HepG2 (cell line): ENCODE results near the gene UGT1A4. TPM values are rescaled to one million over a fixed set of nuclear protein-coding genes. Genes with fewer than 3 reads are reported as not detected.

Source experiments
- ARNT2 ChIP-seq: sonication (generic); formaldehyde crosslinking; IDR thresholded peaks from 2 replicates; pipeline ENCODE4 v1.8.0; 2022; ENCODE audit warnings: mild to moderate bottlenecking, low read depth, missing genetic modification reagents, moderate library complexity
- CREB1 ChIP-seq, 2 experiments: fragments of 450-650 bp in 1 of 2; IDR thresholded peaks; 2 replicates each; pipeline ENCODE4 v1.6.1; 2016 to 2017; ENCODE audit warnings: control low read depth in 1 of 2, mild to moderate bottlenecking in 1 of 2, missing compliant biosample characterization in 1 of 2, missing genetic modification characterization in 1 of 2
- GABPB1 ChIP-seq: IDR thresholded peaks from 2 replicates; pipeline ENCODE4 v1.6.1; 2016; ENCODE audit warnings: mild to moderate bottlenecking, missing genetic modification reagents, moderate library complexity, missing compliant biosample characterization
- ISX ChIP-seq: sonication (generic); formaldehyde crosslinking; conservative IDR thresholded peaks from 2 replicates; pipeline ENCODE4 v1.5.0; 2020; ENCODE audit warnings: missing genetic modification reagents
- MTA1 ChIP-seq: sonication (generic); formaldehyde crosslinking; IDR thresholded peaks from 2 replicates; pipeline ENCODE4 v1.4.0; 2020; ENCODE audit warnings: missing genetic modification reagents, mild to moderate bottlenecking, borderline replicate concordance
- NCOA1 ChIP-seq: sonication (generic); formaldehyde crosslinking; IDR thresholded peaks from 2 replicates; pipeline ENCODE4 v1.9.0; 2021; ENCODE audit warnings: missing genetic modification reagents
- PCBP2 ChIP-seq: fragments of 200-400 bp; formaldehyde crosslinking; optimal IDR thresholded peaks from 2 replicates; pipeline ENCODE3; 2018; ENCODE audit warnings: low read length, low read depth; ENCODE audit not compliant: poor library complexity, severe bottlenecking
- PITX1 ChIP-seq: sonication (generic); formaldehyde crosslinking; IDR thresholded peaks from 2 replicates; pipeline ENCODE4 v1.5.1; 2020; ENCODE audit warnings: mild to moderate bottlenecking, missing genetic modification reagents
- PTBP1 ChIP-seq: fragments of 200-400 bp; formaldehyde crosslinking; IDR thresholded peaks from 2 replicates; pipeline ENCODE4 v1.6.1; 2018; ENCODE audit warnings: low read length, low read depth; ENCODE audit not compliant: poor library complexity, severe bottlenecking
- SETDB1 ChIP-seq: sonication (generic); formaldehyde crosslinking; IDR thresholded peaks from 2 replicates; pipeline ENCODE4 v1.5.1; 2020; ENCODE audit warnings: missing genetic modification reagents, mild to moderate bottlenecking, borderline replicate concordance
- SP5 ChIP-seq: IDR thresholded peaks from 2 replicates; pipeline ENCODE4 v1.6.1; 2016; ENCODE audit warnings: low read depth, borderline replicate concordance
- ZNF121 ChIP-seq: sonication (generic); formaldehyde crosslinking; IDR thresholded peaks from 2 replicates; pipeline ENCODE4 v1.5.0; 2020; ENCODE audit warnings: mild to moderate bottlenecking, missing genetic modification reagents
- ZNF235 ChIP-seq: sonication (generic); formaldehyde crosslinking; IDR thresholded peaks from 2 replicates; pipeline ENCODE4 v1.8.1; 2023; ENCODE audit warnings: mild to moderate bottlenecking, missing genetic modification reagents, borderline replicate concordance
- ZNF615 ChIP-seq: sonication (generic); formaldehyde crosslinking; IDR thresholded peaks from 2 replicates; pipeline ENCODE4 v1.5.0; 2020; ENCODE audit warnings: mild to moderate bottlenecking, missing genetic modification reagents, borderline replicate concordance
- polyA plus RNA-seq, 8 experiments: library from polyadenylated mRNA; depleted of rRNA in 3 of 8; stranded (reverse) in 7 of 8; unstranded in 1 of 8; fragments of >200 nt; fragmentation: Illumina TruSeq in 4 of 8; extraction: Trizol in 4 of 8; gene quantifications; 2 replicates each; pipeline versions ENCODE4 v1.2.1 to v1.2.3, GENCODE V29; 2011 to 2016; ENCODE audit warnings: low read depth in 4 of 8, missing spikeins in 1 of 8, mixed read lengths in 1 of 8; ENCODE audit not compliant: insufficient read depth in 1 of 8
- total RNA-seq, 5 experiments: library from RNA; depleted of rRNA; stranded (reverse); fragments of >200 nt; fragmentation: Illumina TruSeq; extraction: Trizol; gene quantifications; 2 replicates each; pipeline ENCODE4 v1.2.3, GENCODE V29; 2016; ENCODE audit warnings: low read depth in 1 of 5
- TF ChIP-seq, protein P1 (sequence below): IDR thresholded peaks from 2 replicates; pipeline ENCODE4 v1.6.1; 2016; ENCODE audit warnings: missing compliant biosample characterization, missing genetic modification reagents, borderline replicate concordance
- TF ChIP-seq, protein P2 (sequence below): sonication (generic); formaldehyde crosslinking; IDR thresholded peaks from 2 replicates; pipeline ENCODE4 v1.4.0; 2020; ENCODE audit warnings: missing genetic modification reagents
- TF ChIP-seq, protein P3 (sequence below): fragments of 450-650 bp; IDR thresholded peaks from 2 replicates; pipeline ENCODE4 v1.6.1; 2017; ENCODE audit warnings: mild to moderate bottlenecking

Gene UGT1A4
- total and polyA plus RNA-seq, 2 of the 13 experiments (the other 11 are each of a cell fraction or from before 2014, with no cell fraction given): not detected

DNA sequence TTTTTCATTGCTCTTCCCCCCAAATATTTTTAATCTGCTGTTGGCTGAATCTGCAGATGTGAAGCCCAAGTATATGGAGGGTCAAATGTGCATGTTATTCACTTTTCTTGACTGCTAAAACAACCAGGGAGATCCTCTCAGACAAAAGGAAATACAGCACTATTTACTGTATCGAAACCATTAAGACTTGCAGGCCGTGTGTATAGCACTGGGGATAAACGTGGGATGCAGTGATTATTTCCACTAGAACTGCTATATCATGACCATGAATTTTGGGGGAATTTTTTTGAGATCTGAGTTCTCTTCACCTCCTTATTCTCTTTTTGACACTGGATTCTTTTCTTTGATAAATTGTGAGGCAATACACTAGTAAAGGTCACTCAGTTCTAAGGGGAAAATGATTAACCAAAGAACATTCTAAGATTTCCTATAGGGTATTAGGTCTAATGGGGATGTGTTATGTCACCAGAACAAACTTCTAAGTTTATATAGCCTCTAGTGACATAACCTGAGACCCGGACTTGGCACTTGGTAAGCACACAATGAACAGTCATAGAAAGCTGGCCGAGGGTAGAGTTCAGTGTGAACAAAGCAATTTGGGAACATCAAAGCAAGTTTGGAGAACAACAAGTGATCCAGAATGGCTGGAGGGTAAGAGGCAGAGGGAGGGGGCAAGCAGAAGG, 26.7 kb downstream of the UGT1A4 start (continued):
- TF ChIP-seq, protein P1, sequence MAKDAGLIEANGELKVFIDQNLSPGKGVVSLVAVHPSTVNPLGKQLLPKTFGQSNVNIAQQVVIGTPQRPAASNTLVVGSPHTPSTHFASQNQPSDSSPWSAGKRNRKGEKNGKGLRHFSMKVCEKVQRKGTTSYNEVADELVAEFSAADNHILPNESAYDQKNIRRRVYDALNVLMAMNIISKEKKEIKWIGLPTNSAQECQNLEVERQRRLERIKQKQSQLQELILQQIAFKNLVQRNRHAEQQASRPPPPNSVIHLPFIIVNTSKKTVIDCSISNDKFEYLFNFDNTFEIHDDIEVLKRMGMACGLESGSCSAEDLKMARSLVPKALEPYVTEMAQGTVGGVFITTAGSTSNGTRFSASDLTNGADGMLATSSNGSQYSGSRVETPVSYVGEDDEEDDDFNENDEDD (CRISPR knock-in tag): peak; percentile 17; the same call in 1 of the 2 replicates
- TF ChIP-seq, protein P2, sequence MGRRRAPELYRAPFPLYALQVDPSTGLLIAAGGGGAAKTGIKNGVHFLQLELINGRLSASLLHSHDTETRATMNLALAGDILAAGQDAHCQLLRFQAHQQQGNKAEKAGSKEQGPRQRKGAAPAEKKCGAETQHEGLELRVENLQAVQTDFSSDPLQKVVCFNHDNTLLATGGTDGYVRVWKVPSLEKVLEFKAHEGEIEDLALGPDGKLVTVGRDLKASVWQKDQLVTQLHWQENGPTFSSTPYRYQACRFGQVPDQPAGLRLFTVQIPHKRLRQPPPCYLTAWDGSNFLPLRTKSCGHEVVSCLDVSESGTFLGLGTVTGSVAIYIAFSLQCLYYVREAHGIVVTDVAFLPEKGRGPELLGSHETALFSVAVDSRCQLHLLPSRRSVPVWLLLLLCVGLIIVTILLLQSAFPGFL: no peak
- TF ChIP-seq PTBP1 (no peak), SP5 (CRISPR knock-in tag) (peak; percentile 80), ZNF235 (CRISPR knock-in tag) (0 out of 2 replicates have a peak, but pooled peaks have one; percentile 25), NCOA1 (CRISPR knock-in tag) (peak; percentile 80; the same call in 1 of the 2 replicates), ZNF615 (CRISPR knock-in tag) (no peak), CREB1 (IDR thresholded peaks at IDR 0.05) (peak; percentile 84), CREB1 (CRISPR knock-in tag; IDR thresholded peaks at IDR 0.05) (peak; percentile 93), PITX1 (CRISPR knock-in tag) (peak; percentile 98), ARNT2 (CRISPR knock-in tag) (peak; percentile 74; the same call in 1 of the 2 replicates), PCBP2 (no peak), GABPB1 (CRISPR knock-in tag) (no peak; the same call in 1 of the 2 replicates), MTA1 (peak; percentile 56; the same call in 1 of the 2 replicates), ISX (CRISPR knock-in tag) (no peak), SETDB1 (CRISPR knock-in tag) (no peak), ZNF121 (CRISPR knock-in tag) (no peak)
- TF ChIP-seq, protein P3, sequence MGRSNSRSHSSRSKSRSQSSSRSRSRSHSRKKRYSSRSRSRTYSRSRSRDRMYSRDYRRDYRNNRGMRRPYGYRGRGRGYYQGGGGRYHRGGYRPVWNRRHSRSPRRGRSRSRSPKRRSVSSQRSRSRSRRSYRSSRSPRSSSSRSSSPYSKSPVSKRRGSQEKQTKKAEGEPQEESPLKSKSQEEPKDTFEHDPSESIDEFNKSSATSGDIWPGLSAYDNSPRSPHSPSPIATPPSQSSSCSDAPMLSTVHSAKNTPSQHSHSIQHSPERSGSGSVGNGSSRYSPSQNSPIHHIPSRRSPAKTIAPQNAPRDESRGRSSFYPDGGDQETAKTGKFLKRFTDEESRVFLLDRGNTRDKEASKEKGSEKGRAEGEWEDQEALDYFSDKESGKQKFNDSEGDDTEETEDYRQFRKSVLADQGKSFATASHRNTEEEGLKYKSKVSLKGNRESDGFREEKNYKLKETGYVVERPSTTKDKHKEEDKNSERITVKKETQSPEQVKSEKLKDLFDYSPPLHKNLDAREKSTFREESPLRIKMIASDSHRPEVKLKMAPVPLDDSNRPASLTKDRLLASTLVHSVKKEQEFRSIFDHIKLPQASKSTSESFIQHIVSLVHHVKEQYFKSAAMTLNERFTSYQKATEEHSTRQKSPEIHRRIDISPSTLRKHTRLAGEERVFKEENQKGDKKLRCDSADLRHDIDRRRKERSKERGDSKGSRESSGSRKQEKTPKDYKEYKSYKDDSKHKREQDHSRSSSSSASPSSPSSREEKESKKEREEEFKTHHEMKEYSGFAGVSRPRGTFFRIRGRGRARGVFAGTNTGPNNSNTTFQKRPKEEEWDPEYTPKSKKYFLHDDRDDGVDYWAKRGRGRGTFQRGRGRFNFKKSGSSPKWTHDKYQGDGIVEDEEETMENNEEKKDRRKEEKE: no peak
